ENCODE data around the gene CCDC92.

The CCDC92 gene

GRCh38 chr12:123998344-123998990, 25.8 kb upstream of the CCDC92 start:
- no peak for TF ChIP-seq ZNF565 (CRISPR knock-in tag; conservative IDR thresholded peaks at IDR 0.05; ENCODE audit: low read depth)
- no peak for TF ChIP-seq CREB5 (CRISPR knock-in tag; IDR thresholded peaks at IDR 0.05; ENCODE audit: low read depth)
- no peak for TF ChIP-seq PPARA (CRISPR knock-in tag; IDR thresholded peaks at IDR 0.05; ENCODE audit: borderline replicate concordance)
- TF ChIP-seq ZC3H10 (CRISPR knock-in tag; IDR thresholded peaks at IDR 0.05), result no peak
- TF ChIP-seq PATZ1 (CRISPR knock-in tag; IDR thresholded peaks at IDR 0.05; ENCODE audit: borderline replicate concordance), result no peak
- TF ChIP-seq TOX (CRISPR knock-in tag; IDR thresholded peaks at IDR 0.05; ENCODE audit: borderline replicate concordance), result no peak
- no peak for TF ChIP-seq ESRRG (CRISPR knock-in tag; IDR thresholded peaks at IDR 0.05)
- no peak for TF ChIP-seq CSDC2 (CRISPR knock-in tag; IDR thresholded peaks at IDR 0.05)
- no peak for TF ChIP-seq BACH2 (CRISPR knock-in tag; IDR thresholded peaks at IDR 0.05; ENCODE audit: borderline replicate concordance)
- no peak for TF ChIP-seq CSRNP3 (CRISPR knock-in tag; IDR thresholded peaks at IDR 0.05)
- no peak for TF ChIP-seq ISL1 (CRISPR knock-in tag; IDR thresholded peaks at IDR 0.05)
- no peak for TF ChIP-seq OSR1 (CRISPR knock-in tag; IDR thresholded peaks at IDR 0.05)
- no peak for TF ChIP-seq POU6F1 (CRISPR knock-in tag; IDR thresholded peaks at IDR 0.05; ENCODE audit: borderline replicate concordance, low read depth)
- no peak for TF ChIP-seq GLIS3 (CRISPR knock-in tag; IDR thresholded peaks at IDR 0.05)
- TF ChIP-seq ARNTL (CRISPR knock-in tag; IDR thresholded peaks at IDR 0.05; ENCODE audit: borderline replicate concordance, low read depth), result no peak
- no peak for TF ChIP-seq TCF4 (CRISPR knock-in tag; IDR thresholded peaks at IDR 0.05; ENCODE audit: borderline replicate concordance)
- no peak for TF ChIP-seq ZNF8 (CRISPR knock-in tag; IDR thresholded peaks at IDR 0.05)
- TF ChIP-seq ZFP30 (CRISPR knock-in tag; IDR thresholded peaks at IDR 0.05), result no peak
- no peak for ATAC-seq

- TF ChIP-seq ZNF8 (CRISPR knock-in tag; IDR thresholded peaks at IDR 0.05), result no peak
- no peak for TF ChIP-seq CREB5 (CRISPR knock-in tag; IDR thresholded peaks at IDR 0.05; ENCODE audit: low read depth)
- TF ChIP-seq BACH2 (CRISPR knock-in tag; IDR thresholded peaks at IDR 0.05; ENCODE audit: borderline replicate concordance), result no peak
- TF ChIP-seq OSR1 (CRISPR knock-in tag; IDR thresholded peaks at IDR 0.05), result no peak
- no peak for TF ChIP-seq ESRRG (CRISPR knock-in tag; IDR thresholded peaks at IDR 0.05)
- no peak for TF ChIP-seq ISL1 (CRISPR knock-in tag; IDR thresholded peaks at IDR 0.05)
- TF ChIP-seq TSHZ2 (CRISPR knock-in tag; IDR thresholded peaks at IDR 0.05), result no peak
- no peak for TF ChIP-seq GLIS3 (CRISPR knock-in tag; IDR thresholded peaks at IDR 0.05)
- no peak for TF ChIP-seq PPARA (CRISPR knock-in tag; IDR thresholded peaks at IDR 0.05; ENCODE audit: borderline replicate concordance)
- no peak for TF ChIP-seq PATZ1 (CRISPR knock-in tag; IDR thresholded peaks at IDR 0.05; ENCODE audit: borderline replicate concordance)
- no peak for TF ChIP-seq TOX (CRISPR knock-in tag; IDR thresholded peaks at IDR 0.05; ENCODE audit: borderline replicate concordance)
- no peak for TF ChIP-seq SNAI2 (CRISPR knock-in tag; IDR thresholded peaks at IDR 0.05)
- no peak for TF ChIP-seq TCF4 (CRISPR knock-in tag; IDR thresholded peaks at IDR 0.05; ENCODE audit: borderline replicate concordance)
- no peak for TF ChIP-seq POU6F1 (CRISPR knock-in tag; IDR thresholded peaks at IDR 0.05; ENCODE audit: borderline replicate concordance, low read depth)
- no peak for ATAC-seq
Observed at GRCh38 chr12:123997908-123998307, 25.3 kb upstream of the CCDC92 start.
